Esophagus muscularis mucosa (tissue), 4 donors: ENCODE measurements around the gene ELAC2.

ENCODE experiments used
- EP300 ChIP-seq: sonication (generic); formaldehyde crosslinking; IDR thresholded peaks from one replicate; pipeline ENCODE4 v1.6.1; 2017; ENCODE audit warnings: antibody characterized with exemption
- POLR2A ChIP-seq: fragments of 450-650 bp; IDR thresholded peaks from one replicate; pipeline ENCODE4 v1.6.1; 2017; ENCODE audit warnings: antibody characterized with exemption, moderate library complexity, mild to moderate bottlenecking, low read depth
- TF ChIP-seq, protein P1 (sequence below), 3 experiments: fragments of 200-600 bp in 2 of 3; fragments of 450-650 bp in 1 of 3; sonication (generic) in 2 of 3; IDR thresholded peaks; one replicate each; pipeline ENCODE4 v1.5.1; 2017 to 2019; ENCODE audit warnings: antibody characterized with exemption in 3 of 3, mild to moderate bottlenecking in 2 of 3, moderate library complexity in 1 of 3

DNA sequence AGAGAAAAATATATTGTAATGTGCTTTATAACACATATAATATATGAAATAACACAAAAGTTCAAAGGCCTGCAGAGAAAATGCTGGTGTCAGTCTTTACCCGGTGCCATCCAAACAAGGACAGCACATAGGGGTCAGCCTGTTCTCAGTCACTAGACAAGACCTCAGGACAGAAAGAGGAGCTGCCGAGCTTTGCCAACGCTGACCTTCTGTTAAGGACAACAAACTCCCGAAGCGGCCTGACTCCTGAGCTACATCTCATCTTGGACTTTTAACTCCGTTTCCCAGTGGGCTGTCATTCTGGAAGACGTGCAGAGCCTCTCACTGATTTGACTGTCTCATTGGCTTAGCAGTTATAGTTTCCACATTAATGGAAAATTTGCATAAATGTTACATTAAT lies 6.9 kb downstream of the ELAC2 start:
- TF ChIP-seq, protein P1, sequence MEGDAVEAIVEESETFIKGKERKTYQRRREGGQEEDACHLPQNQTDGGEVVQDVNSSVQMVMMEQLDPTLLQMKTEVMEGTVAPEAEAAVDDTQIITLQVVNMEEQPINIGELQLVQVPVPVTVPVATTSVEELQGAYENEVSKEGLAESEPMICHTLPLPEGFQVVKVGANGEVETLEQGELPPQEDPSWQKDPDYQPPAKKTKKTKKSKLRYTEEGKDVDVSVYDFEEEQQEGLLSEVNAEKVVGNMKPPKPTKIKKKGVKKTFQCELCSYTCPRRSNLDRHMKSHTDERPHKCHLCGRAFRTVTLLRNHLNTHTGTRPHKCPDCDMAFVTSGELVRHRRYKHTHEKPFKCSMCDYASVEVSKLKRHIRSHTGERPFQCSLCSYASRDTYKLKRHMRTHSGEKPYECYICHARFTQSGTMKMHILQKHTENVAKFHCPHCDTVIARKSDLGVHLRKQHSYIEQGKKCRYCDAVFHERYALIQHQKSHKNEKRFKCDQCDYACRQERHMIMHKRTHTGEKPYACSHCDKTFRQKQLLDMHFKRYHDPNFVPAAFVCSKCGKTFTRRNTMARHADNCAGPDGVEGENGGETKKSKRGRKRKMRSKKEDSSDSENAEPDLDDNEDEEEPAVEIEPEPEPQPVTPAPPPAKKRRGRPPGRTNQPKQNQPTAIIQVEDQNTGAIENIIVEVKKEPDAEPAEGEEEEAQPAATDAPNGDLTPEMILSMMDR (IDR thresholded peaks at IDR 0.05), result no peak
- TF ChIP-seq POLR2A, result no peak
- TF ChIP-seq EP300, result no peak
